ENCODE measurements around the gene MMP24. TPM values are rescaled to one million over a fixed set of nuclear protein-coding genes. Genes with fewer than 3 reads are reported as not detected.

Gene MMP24
- total and polyA plus RNA-seq, 4 donors: 0.09 to 0.75 (median 0.42) TPM

GRCh38 chr20:35243317-35243716 is 16.8 kb downstream of the MMP24 start:
- no peak overlapping the region for H3K9ac ChIP-seq (ENCODE audit: low read depth in 1 of 2, low read length in 2 of 2)
- H3K27ac ChIP-seq (ENCODE audit: low read depth in 1 of 2, low read length in 2 of 2): no peak overlapping the region
- no peaks in the 10 kb centered on the region for H3K9me3 ChIP-seq (ENCODE audit: control insufficient read depth in 4 of 4, low read length in 3 of 4)
- 69% methylated on average over 2 of the region's 2 CpGs for WGBS
- H3K36me3 ChIP-seq (ENCODE audit: control insufficient read depth in 4 of 4, insufficient read depth in 3 of 4, low read depth in 1 of 4, low read length in 3 of 4): no peaks in the 10 kb centered on the region
- no peak for TF ChIP-seq ATF3 (IDR thresholded peaks at IDR 0.05)
- no peak for TF ChIP-seq NR2F2 (IDR thresholded peaks at IDR 0.05)
- no peak for TF ChIP-seq RAD21 (IDR thresholded peaks at IDR 0.05)
- no peak for TF ChIP-seq SP1 (IDR thresholded peaks at IDR 0.05)
- TF ChIP-seq TAF1 (conservative IDR thresholded peaks at IDR 0.05): no peak
- TF ChIP-seq, protein P1, sequence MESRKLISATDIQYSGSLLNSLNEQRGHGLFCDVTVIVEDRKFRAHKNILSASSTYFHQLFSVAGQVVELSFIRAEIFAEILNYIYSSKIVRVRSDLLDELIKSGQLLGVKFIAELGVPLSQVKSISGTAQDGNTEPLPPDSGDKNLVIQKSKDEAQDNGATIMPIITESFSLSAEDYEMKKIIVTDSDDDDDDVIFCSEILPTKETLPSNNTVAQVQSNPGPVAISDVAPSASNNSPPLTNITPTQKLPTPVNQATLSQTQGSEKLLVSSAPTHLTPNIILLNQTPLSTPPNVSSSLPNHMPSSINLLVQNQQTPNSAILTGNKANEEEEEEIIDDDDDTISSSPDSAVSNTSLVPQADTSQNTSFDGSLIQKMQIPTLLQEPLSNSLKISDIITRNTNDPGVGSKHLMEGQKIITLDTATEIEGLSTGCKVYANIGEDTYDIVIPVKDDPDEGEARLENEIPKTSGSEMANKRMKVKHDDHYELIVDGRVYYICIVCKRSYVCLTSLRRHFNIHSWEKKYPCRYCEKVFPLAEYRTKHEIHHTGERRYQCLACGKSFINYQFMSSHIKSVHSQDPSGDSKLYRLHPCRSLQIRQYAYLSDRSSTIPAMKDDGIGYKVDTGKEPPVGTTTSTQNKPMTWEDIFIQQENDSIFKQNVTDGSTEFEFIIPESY (IDR thresholded peaks at IDR 0.05): no peak
- H3K4me3 ChIP-seq (ENCODE audit: low read depth in 1 of 3, low read length in 3 of 3): no peak overlapping the region
- no peaks in the 10 kb centered on the region for H3K4me1 ChIP-seq (ENCODE audit: control insufficient read depth in 4 of 4, insufficient read depth in 4 of 4, low read length in 3 of 4)
- DNase-seq (ENCODE audit: low spot score): no peak
- no peaks in the 10 kb centered on the region for H3K27me3 ChIP-seq (ENCODE audit: control insufficient read depth in 4 of 4, insufficient read depth in 4 of 4, low read length in 3 of 4)

GRCh38 chr20:35243986-35244385 is 17.5 kb downstream of the MMP24 start:
- Histone ChIP-seq H3K4me1 (ENCODE audit: control insufficient read depth in 4 of 4, insufficient read depth in 4 of 4, low read length in 3 of 4) (no peaks in the 10 kb centered on the region), H3K9me3 (ENCODE audit: control insufficient read depth in 4 of 4, low read length in 3 of 4) (no peaks in the 10 kb centered on the region), H3K27me3 (ENCODE audit: control insufficient read depth in 4 of 4, insufficient read depth in 4 of 4, low read length in 3 of 4) (no peaks in the 10 kb centered on the region), H3K27ac (ENCODE audit: low read depth in 1 of 2, low read length in 2 of 2) (no peak overlapping the region), H3K9ac (ENCODE audit: low read depth in 1 of 2, low read length in 2 of 2) (no peak overlapping the region), H3K36me3 (ENCODE audit: control insufficient read depth in 4 of 4, insufficient read depth in 3 of 4, low read depth in 1 of 4, low read length in 3 of 4) (no peaks in the 10 kb centered on the region), H3K4me3 (ENCODE audit: low read depth in 1 of 3, low read length in 3 of 3) (no peak overlapping the region)
- 63% methylated on average over 2 of the region's 2 CpGs for WGBS
- DNase-seq (ENCODE audit: low spot score): no peak
- TF ChIP-seq YY1 (IDR thresholded peaks at IDR 0.05) (no peak), MAX (IDR thresholded peaks at IDR 0.05) (no peak), ATF3 (IDR thresholded peaks at IDR 0.05) (no peak), HNF4G (IDR thresholded peaks at IDR 0.05) (no peak)

DNA sequence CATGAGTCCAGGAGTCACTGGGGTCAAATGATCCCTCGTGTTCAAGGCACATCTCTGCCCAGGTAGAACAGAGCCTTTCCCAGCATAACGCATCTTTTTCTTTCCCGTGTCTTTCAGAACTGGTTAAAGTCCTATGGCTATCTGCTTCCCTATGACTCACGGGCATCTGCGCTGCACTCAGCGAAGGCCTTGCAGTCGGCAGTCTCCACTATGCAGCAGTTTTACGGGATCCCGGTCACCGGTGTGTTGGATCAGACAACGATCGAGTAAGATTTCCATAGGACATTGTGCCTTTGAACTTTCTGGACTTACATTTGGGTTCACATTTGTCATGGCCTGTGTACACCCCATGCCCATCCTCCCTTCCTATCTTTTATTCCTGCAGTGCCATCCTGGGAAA is 20.2 kb downstream of the MMP24 start:
- H3K27me3 ChIP-seq (ENCODE audit: control insufficient read depth in 4 of 4, insufficient read depth in 4 of 4, low read length in 3 of 4): no peaks in the 10 kb centered on the region
- no peak for DNase-seq (ENCODE audit: low spot score)
- WGBS: 90% methylated on average over 12 of the region's 12 CpGs

More for the DNA sequence above, 20.2 kb downstream of the MMP24 start:
- TF ChIP-seq RXRA (IDR thresholded peaks at IDR 0.05) (no peak), JUND (IDR thresholded peaks at IDR 0.05) (no peak), FOXA2 (IDR thresholded peaks at IDR 0.05) (no peak), ATF3 (IDR thresholded peaks at IDR 0.05) (no peak), MAX (IDR thresholded peaks at IDR 0.05) (no peak), GABPA (IDR thresholded peaks at IDR 0.05 in 1 of 2, conservative IDR thresholded peaks at IDR 0.05 in 1 of 2) (no peak), EGR1 (IDR thresholded peaks at IDR 0.05; ENCODE audit: low read depth in 2 of 2) (no peak), SP1 (IDR thresholded peaks at IDR 0.05) (no peak), HNF4A (conservative IDR thresholded peaks at IDR 0.05) (no peak)
- H3K4me3 ChIP-seq (ENCODE audit: low read depth in 1 of 3, low read length in 3 of 3): no peak overlapping the region
- no peak overlapping the region for H3K9ac ChIP-seq (ENCODE audit: low read depth in 1 of 2, low read length in 2 of 2)
- H3K9me3 ChIP-seq (ENCODE audit: control insufficient read depth in 4 of 4, low read length in 3 of 4): no peaks in the 10 kb centered on the region
- H3K4me1 ChIP-seq (ENCODE audit: control insufficient read depth in 4 of 4, insufficient read depth in 4 of 4, low read length in 3 of 4): no peaks in the 10 kb centered on the region
- no peak overlapping the region for H3K27ac ChIP-seq (ENCODE audit: low read depth in 1 of 2, low read length in 2 of 2)
- no peaks in the 10 kb centered on the region for H3K36me3 ChIP-seq (ENCODE audit: control insufficient read depth in 4 of 4, insufficient read depth in 3 of 4, low read depth in 1 of 4, low read length in 3 of 4)

All from liver (tissue), 9 donors.